Naive B cell (primary cell): ENCODE results near the gene ANKRD30BL. TPM values are rescaled to one million over a fixed set of nuclear protein-coding genes. Genes with fewer than 3 reads are reported as not detected.
"Not testable (repeated sequence)": the region's sequence is repeated elsewhere in the genome, so short reads cannot be mapped to it uniquely, and the experiment has no call there.

ENCODE experiments used
- ATAC-seq, 2 donors: fragments of 150-1000 bp; cut with Tn5 transposase; 2 replicates each; pipeline ENCODE4 v1.10.0; 2021; ENCODE audit warnings: low read depth in 2 of 2, mild to moderate bottlenecking in 2 of 2, moderate library complexity in 2 of 2
- DNase-seq: peaks from one replicate; pipeline ENCODE4 v3.0.0; 2022
- H3K27ac Mint-ChIP-seq, 6 donors: one replicate each; pipeline ENCODE4 v1.8.0; 2020 to 2022; ENCODE audit warnings: mild to moderate bottlenecking in 6 of 6, mixed read lengths in 6 of 6, moderate library complexity in 5 of 6, inconsistent platforms in 2 of 6
- H3K27me3 Mint-ChIP-seq, 3 donors: one replicate each; pipeline ENCODE4 v1.8.0; 2021 to 2022; ENCODE audit warnings: mixed read lengths in 3 of 3, mild to moderate bottlenecking in 1 of 3
- H3K36me3 Mint-ChIP-seq, 2 donors: one replicate each; pipeline ENCODE4 v1.8.0; 2020 to 2022; ENCODE audit warnings: mixed read lengths in 2 of 2, inconsistent platforms in 1 of 2, mild to moderate bottlenecking in 1 of 2
- H3K4me1 Mint-ChIP-seq, 3 donors: one replicate each; pipeline ENCODE4 v1.8.0; 2020 to 2022; ENCODE audit warnings: mixed read lengths in 3 of 3, inconsistent platforms in 1 of 3, mild to moderate bottlenecking in 1 of 3, moderate library complexity in 1 of 3
- H3K4me3 Mint-ChIP-seq, 8 donors: one replicate each; pipeline ENCODE4 v1.8.0; 2020 to 2022; ENCODE audit warnings: mild to moderate bottlenecking in 8 of 8, mixed read lengths in 8 of 8, moderate library complexity in 8 of 8, inconsistent platforms in 2 of 8
- H3K9me3 Mint-ChIP-seq, 7 donors: one replicate each; pipeline ENCODE4 v1.8.0; 2020 to 2022; ENCODE audit warnings: mixed read lengths in 7 of 7, mild to moderate bottlenecking in 5 of 7, inconsistent platforms in 2 of 7, moderate library complexity in 1 of 7
- polyA plus RNA-seq, 6 donors: library from polyadenylated mRNA; unstranded; fragments of 300-500 nt; fragmentation: Illumina TruSeq; gene quantifications; one replicate each; pipeline ENCODE4 v1.2.3, GENCODE V29; 2021; ENCODE audit warnings: low read depth in 6 of 6

The ANKRD30BL gene
- polyA plus RNA-seq = under 1 TPM in 1 of 6 donors, not detected in 5; 0.40 TPM

- not testable (repeated sequence) for H3K27me3 Mint-ChIP-seq, H3K27ac Mint-ChIP-seq, H3K36me3 Mint-ChIP-seq, ATAC-seq, H3K9me3 Mint-ChIP-seq, DNase-seq, H3K4me1 Mint-ChIP-seq
- peak within 1 kb of the TSS in 1 of 8 donors; percentile 32 for H3K4me3 Mint-ChIP-seq
These were observed at the start of gene ANKRD30BL for GRCh38 chr2:132161161-132162124. Gene ANKRD30BL (minus strand): TSS chr2:132161952. CDS start chr2:132161705, 247 bp downstream.

- H3K27me3 Mint-ChIP-seq, H3K27ac Mint-ChIP-seq, H3K9me3 Mint-ChIP-seq, H3K4me3 Mint-ChIP-seq, H3K4me1 Mint-ChIP-seq, H3K36me3 Mint-ChIP-seq, DNase-seq, ATAC-seq: not testable (repeated sequence)
These were observed 41.1 kb upstream of the ANKRD30BL start for GRCh38 chr2:132202866-132203265.

GRCh38 chr2:132192854-132193253 lies 31.1 kb upstream of the ANKRD30BL start:
- not testable (repeated sequence) for H3K36me3 Mint-ChIP-seq, H3K4me1 Mint-ChIP-seq, ATAC-seq, H3K4me3 Mint-ChIP-seq, H3K27me3 Mint-ChIP-seq, H3K27ac Mint-ChIP-seq, DNase-seq, H3K9me3 Mint-ChIP-seq

GRCh38 chr2:132167100-132167499 lies 5.3 kb upstream of the ANKRD30BL start:
- H3K27me3 Mint-ChIP-seq, H3K4me3 Mint-ChIP-seq, H3K4me1 Mint-ChIP-seq, H3K27ac Mint-ChIP-seq, DNase-seq, ATAC-seq, H3K36me3 Mint-ChIP-seq, H3K9me3 Mint-ChIP-seq: not testable (repeated sequence)

- H3K4me3 Mint-ChIP-seq, H3K9me3 Mint-ChIP-seq, H3K4me1 Mint-ChIP-seq, H3K36me3 Mint-ChIP-seq, H3K27ac Mint-ChIP-seq, ATAC-seq, DNase-seq, H3K27me3 Mint-ChIP-seq: not testable (repeated sequence)
These were observed 441 bp upstream of the ANKRD30BL start for GRCh38 chr2:132162125-132162660.

GRCh38 chr2:132146774-132147173 lies 15.0 kb downstream of the ANKRD30BL start:
- H3K27ac Mint-ChIP-seq, H3K27me3 Mint-ChIP-seq, H3K4me1 Mint-ChIP-seq, H3K9me3 Mint-ChIP-seq, DNase-seq, ATAC-seq, H3K36me3 Mint-ChIP-seq: not testable (repeated sequence)
- peak overlapping the region in 1 of 8 donors; percentile 0 for H3K4me3 Mint-ChIP-seq
